Mesothelial cell of epicardium (in vitro differentiated cells): ENCODE data around the gene KCNJ18. TPM values are rescaled to one million over a fixed set of nuclear protein-coding genes. Genes with fewer than 3 reads are reported as not detected.
"Not testable (repeated sequence)": the region's sequence is repeated elsewhere in the genome, so short reads cannot be mapped to it uniquely, and the experiment has no call there.

Experiments used
- DNase-seq, 2 experiments: peaks; one replicate each; pipeline ENCODE4 v3.0.0; 2021; ENCODE audit warnings: low spot score in 2 of 2; ENCODE audit not compliant: unreplicated experiment in 2 of 2
- H3K27ac Mint-ChIP-seq: 2 replicates; pipeline ENCODE4 v1.8.0; 2021; ENCODE audit warnings: mixed read lengths
- H3K27me3 Mint-ChIP-seq: 2 replicates; pipeline ENCODE4 v1.8.0; 2021; ENCODE audit warnings: low read depth, mixed read lengths
- H3K36me3 Mint-ChIP-seq: 2 replicates; pipeline ENCODE4 v1.8.0; 2021; ENCODE audit warnings: mixed read lengths
- H3K4me1 Mint-ChIP-seq: 2 replicates; pipeline ENCODE4 v1.8.0; 2021; ENCODE audit warnings: mixed read lengths
- H3K4me3 Mint-ChIP-seq: 2 replicates; pipeline ENCODE4 v1.8.0; 2021; ENCODE audit warnings: mild to moderate bottlenecking, moderate library complexity, mixed read lengths
- H3K9me3 Mint-ChIP-seq: 2 replicates; pipeline ENCODE4 v1.8.0; 2021; ENCODE audit warnings: mixed read lengths
- CTCF ChIP-seq: fragments of 200-600 bp; sonication (generic); IDR thresholded peaks from one replicate; pipeline ENCODE4 v1.5.0; 2021; ENCODE audit warnings: antibody characterized with exemption; ENCODE audit not compliant: unreplicated experiment
- total RNA-seq: library from RNA; stranded (reverse); gene quantifications from 3 replicates; pipeline ENCODE4 v1.2.1, GENCODE V29; 2021

The KCNJ18 gene
- total RNA-seq, 1 donor from 2014 or later, result not detected

- Mint-ChIP-seq H3K27me3 (no peaks in the 10 kb centered on the region), H3K36me3 (peaks cover 5% of the 10 kb centered on the region), H3K4me3 (no peak overlapping the region), H3K9me3 (peaks cover 20% of the 10 kb centered on the region), H3K4me1 (no peaks in the 10 kb centered on the region), H3K27ac (no peak overlapping the region)
- DNase-seq, result no peak
- TF ChIP-seq CTCF, result no peak
Measured at GRCh38 chr17:21742326-21742725, 50.0 kb downstream of the KCNJ18 start.

GRCh38 chr17:21744151-21744550, 51.8 kb downstream of the KCNJ18 start:
- not testable (repeated sequence) for H3K27ac Mint-ChIP-seq, DNase-seq, H3K4me3 Mint-ChIP-seq, H3K4me1 Mint-ChIP-seq, H3K27me3 Mint-ChIP-seq, H3K36me3 Mint-ChIP-seq
- peaks cover 20% of the 10 kb centered on the region for H3K9me3 Mint-ChIP-seq

GRCh38 chr17:21744621-21745020, 52.3 kb downstream of the KCNJ18 start:
- H3K36me3 Mint-ChIP-seq, H3K27me3 Mint-ChIP-seq, H3K27ac Mint-ChIP-seq, H3K4me1 Mint-ChIP-seq, H3K4me3 Mint-ChIP-seq, DNase-seq: not testable (repeated sequence)
- peaks cover 17% of the 10 kb centered on the region for H3K9me3 Mint-ChIP-seq

GRCh38 chr17:21745385-21746054, 53.2 kb downstream of the KCNJ18 start:
- H3K36me3 Mint-ChIP-seq, DNase-seq, H3K27me3 Mint-ChIP-seq, H3K4me1 Mint-ChIP-seq, H3K4me3 Mint-ChIP-seq, H3K27ac Mint-ChIP-seq: not testable (repeated sequence)
- H3K9me3 Mint-ChIP-seq, result peaks cover 14% of the 10 kb centered on the region

- DNase-seq, H3K27ac Mint-ChIP-seq, H3K27me3 Mint-ChIP-seq, H3K4me3 Mint-ChIP-seq, H3K4me1 Mint-ChIP-seq: not testable (repeated sequence)
- Mint-ChIP-seq H3K9me3 (peaks cover 22% of the 10 kb centered on the region), H3K36me3 (peaks cover 12% of the 10 kb centered on the region)
Measured at GRCh38 chr17:21746415-21746814, 54.1 kb downstream of the KCNJ18 start.

- peaks cover 29% of the 10 kb centered on the region for H3K9me3 Mint-ChIP-seq
- not testable (repeated sequence) for H3K4me3 Mint-ChIP-seq, H3K4me1 Mint-ChIP-seq, DNase-seq, H3K27ac Mint-ChIP-seq, H3K27me3 Mint-ChIP-seq
- peaks cover 12% of the 10 kb centered on the region for H3K36me3 Mint-ChIP-seq
Measured at GRCh38 chr17:21747195-21747915, 55.0 kb downstream of the KCNJ18 start.

GRCh38 chr17:21748686-21749085, 56.4 kb downstream of the KCNJ18 start:
- not testable (repeated sequence) for H3K4me1 Mint-ChIP-seq, H3K27me3 Mint-ChIP-seq, H3K27ac Mint-ChIP-seq, H3K4me3 Mint-ChIP-seq, DNase-seq
- H3K9me3 Mint-ChIP-seq, result peaks cover 33% of the 10 kb centered on the region
- peaks cover 12% of the 10 kb centered on the region for H3K36me3 Mint-ChIP-seq

GRCh38 chr17:21749696-21750531, 57.6 kb downstream of the KCNJ18 start:
- H3K27ac Mint-ChIP-seq, H3K4me3 Mint-ChIP-seq, H3K4me1 Mint-ChIP-seq, DNase-seq, H3K27me3 Mint-ChIP-seq: not testable (repeated sequence)
- Mint-ChIP-seq H3K36me3 (peaks cover 12% of the 10 kb centered on the region), H3K9me3 (peaks cover 35% of the 10 kb centered on the region)

- DNase-seq, H3K4me1 Mint-ChIP-seq, H3K27me3 Mint-ChIP-seq, H3K4me3 Mint-ChIP-seq, H3K27ac Mint-ChIP-seq: not testable (repeated sequence)
- Mint-ChIP-seq H3K9me3 (peaks cover 39% of the 10 kb centered on the region), H3K36me3 (peaks cover 12% of the 10 kb centered on the region)
Measured at GRCh38 chr17:21751111-21751510, 58.8 kb downstream of the KCNJ18 start.
